ENCODE measurements around the gene DNMBP.

DNA sequence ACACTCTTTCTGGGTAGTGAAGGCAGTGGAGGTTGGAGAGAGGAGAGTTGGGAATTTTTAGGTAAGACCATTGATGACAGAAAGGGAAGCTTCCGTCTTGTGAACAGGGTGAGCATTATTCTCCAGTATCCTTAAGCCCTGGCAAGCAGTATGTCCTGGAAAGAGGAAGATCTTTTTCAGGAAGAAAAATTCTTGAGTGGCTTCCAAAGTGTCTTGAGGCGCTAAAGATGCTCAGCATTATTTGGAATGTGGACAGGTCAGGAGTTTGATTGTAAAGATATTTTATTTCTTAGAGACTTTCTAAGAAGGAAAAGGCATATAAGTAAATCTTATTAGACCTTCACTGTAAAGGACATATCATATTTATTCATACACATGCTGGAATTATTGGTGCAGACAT, 173.0 kb downstream of the DNMBP start:
- TF ChIP-seq CTCF (IDR thresholded peaks at IDR 0.05) (no peak), POLR2A (IDR thresholded peaks at IDR 0.05) (no peak)

Measured in thyroid gland (tissue), 4 donors.